Measurements from ENCODE around the gene GLMP. TPM values are rescaled to one million over a fixed set of nuclear protein-coding genes. Genes with fewer than 3 reads are reported as not detected.
"Not testable (repeated sequence)": the region's sequence is repeated elsewhere in the genome, so short reads cannot be mapped to it uniquely, and the experiment has no call there.

GLMP gene
- total RNA-seq, 1 donor from 2014 or later, result 14.2 TPM

DNA sequence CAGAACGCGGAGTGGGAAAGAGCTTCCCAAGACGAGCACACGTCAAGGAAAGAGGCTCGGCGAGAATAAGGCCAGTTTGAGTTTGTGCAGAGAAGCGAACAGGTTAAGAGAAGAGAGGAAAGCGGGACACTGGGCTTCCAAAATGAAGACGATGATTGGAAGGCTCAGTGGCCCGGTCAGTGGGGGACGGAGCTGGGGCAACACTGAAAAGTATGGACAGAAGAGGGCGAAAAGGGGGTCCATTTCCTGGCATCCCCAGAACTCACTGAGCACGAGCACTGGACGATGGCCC lies 42.4 kb upstream of the GLMP start:
- no peaks in the 10 kb centered on the region for H3K27me3 ChIP-seq (ENCODE audit: low read depth)
- peak overlapping the region; percentile 94 for H3K27ac ChIP-seq (replicated peaks)
- TF ChIP-seq, protein P1, sequence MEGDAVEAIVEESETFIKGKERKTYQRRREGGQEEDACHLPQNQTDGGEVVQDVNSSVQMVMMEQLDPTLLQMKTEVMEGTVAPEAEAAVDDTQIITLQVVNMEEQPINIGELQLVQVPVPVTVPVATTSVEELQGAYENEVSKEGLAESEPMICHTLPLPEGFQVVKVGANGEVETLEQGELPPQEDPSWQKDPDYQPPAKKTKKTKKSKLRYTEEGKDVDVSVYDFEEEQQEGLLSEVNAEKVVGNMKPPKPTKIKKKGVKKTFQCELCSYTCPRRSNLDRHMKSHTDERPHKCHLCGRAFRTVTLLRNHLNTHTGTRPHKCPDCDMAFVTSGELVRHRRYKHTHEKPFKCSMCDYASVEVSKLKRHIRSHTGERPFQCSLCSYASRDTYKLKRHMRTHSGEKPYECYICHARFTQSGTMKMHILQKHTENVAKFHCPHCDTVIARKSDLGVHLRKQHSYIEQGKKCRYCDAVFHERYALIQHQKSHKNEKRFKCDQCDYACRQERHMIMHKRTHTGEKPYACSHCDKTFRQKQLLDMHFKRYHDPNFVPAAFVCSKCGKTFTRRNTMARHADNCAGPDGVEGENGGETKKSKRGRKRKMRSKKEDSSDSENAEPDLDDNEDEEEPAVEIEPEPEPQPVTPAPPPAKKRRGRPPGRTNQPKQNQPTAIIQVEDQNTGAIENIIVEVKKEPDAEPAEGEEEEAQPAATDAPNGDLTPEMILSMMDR (IDR thresholded peaks at IDR 0.05; ENCODE audit: borderline replicate concordance), result no peak
- H3K36me3 ChIP-seq, result peaks cover 30% of the 10 kb centered on the region
- peaks cover 32% of the 10 kb centered on the region for H3K4me1 ChIP-seq
- H3K4me3 ChIP-seq, result peak overlapping the region; percentile 75
- no peaks in the 10 kb centered on the region for H3K9me3 ChIP-seq (replicated peaks)
- intact Hi-C loops (cut with micrococcal nuclease), result no loop called here
- no peak for DNase-seq

DNA sequence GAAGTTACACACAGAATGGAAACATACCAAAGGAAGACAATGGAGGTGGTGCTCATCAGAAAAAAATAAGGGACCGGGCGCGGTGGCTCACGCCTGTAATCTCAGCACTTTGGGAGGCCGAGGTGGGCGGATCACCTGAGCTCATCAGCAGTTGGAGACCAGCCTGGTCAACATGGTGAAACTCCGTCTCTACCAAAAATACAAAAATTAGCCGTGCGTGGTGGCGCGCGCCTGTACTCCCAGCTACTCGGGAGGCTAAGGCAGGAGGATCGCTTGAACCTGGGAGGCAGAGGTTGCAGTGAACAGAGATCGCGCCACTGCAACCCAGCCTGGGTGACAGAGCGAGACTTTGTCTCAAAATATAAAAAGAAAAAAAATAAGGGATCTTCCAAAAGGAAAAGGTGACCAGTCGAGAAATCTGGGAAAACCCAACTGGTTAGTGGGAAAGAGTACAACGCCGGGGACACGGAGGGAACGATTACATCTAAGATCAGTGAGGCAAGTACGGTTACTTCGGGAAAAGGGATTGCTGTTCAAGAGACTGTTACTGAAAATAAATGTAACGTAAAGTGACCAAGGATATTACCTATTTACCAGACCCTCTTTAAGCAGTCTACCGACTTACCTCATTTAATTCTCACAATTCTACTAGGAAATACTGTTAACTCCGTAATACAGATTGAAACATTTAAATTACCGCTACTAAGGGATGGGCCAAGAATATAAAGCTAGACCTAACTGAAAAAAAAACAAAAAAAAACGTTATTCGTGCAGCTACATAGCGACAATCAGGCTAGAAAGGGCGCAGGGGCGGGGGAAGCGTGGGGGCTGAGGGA lies 41.8 kb upstream of the GLMP start:
- Histone ChIP-seq H3K9me3 (replicated peaks) (no peaks in the 10 kb centered on the region), H3K4me1 (peaks cover 32% of the 10 kb centered on the region), H3K4me3 (peak overlapping the region; percentile 75), H3K27me3 (ENCODE audit: low read depth) (no peaks in the 10 kb centered on the region), H3K27ac (replicated peaks) (peak overlapping the region; percentile 94), H3K36me3 (peaks cover 36% of the 10 kb centered on the region)
- TF ChIP-seq, protein P1 (IDR thresholded peaks at IDR 0.05; ENCODE audit: borderline replicate concordance), result no peak
- DNase-seq, result no peak
- intact Hi-C loops (cut with micrococcal nuclease), result no loop called here

GRCh38 chr1:156336242-156336641 lies 40.8 kb upstream of the GLMP start:
- Histone ChIP-seq H3K4me3 (peak overlapping the region; percentile 75), H3K27me3 (ENCODE audit: low read depth) (no peaks in the 10 kb centered on the region), H3K36me3 (peaks cover 46% of the 10 kb centered on the region), H3K9me3 (replicated peaks) (no peaks in the 10 kb centered on the region), H3K4me1 (peaks cover 32% of the 10 kb centered on the region), H3K27ac (replicated peaks) (no peak overlapping the region)
- intact Hi-C loops (cut with micrococcal nuclease), result no loop called here
- TF ChIP-seq, protein P1 (IDR thresholded peaks at IDR 0.05; ENCODE audit: borderline replicate concordance), result no peak
- DNase-seq, result no peak

DNA sequence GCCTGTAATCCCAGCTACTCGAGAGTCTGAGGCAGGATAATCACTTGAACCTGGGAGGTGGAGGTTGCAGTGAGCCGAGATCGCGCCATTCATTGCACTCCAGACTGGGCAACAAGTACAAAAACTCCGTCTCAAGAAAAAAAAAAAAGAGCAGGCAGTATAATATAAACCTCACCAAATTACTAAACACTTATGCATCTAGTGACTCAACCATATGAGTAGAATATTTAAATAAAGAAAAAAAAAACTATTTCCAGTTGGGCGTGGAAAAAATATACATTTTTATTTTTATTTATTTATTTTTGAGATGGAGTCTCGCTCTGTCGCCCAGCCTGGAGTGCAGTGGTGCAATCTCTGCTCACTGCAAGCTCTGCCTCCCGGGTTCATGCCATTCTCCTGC lies 27.7 kb upstream of the GLMP start:
- intact Hi-C loops (cut with micrococcal nuclease); DNase-seq; H3K4me3 ChIP-seq; H3K27ac ChIP-seq (replicated peaks); H3K27me3 ChIP-seq (ENCODE audit: low read depth); H3K4me1 ChIP-seq; H3K9me3 ChIP-seq (replicated peaks): not testable (repeated sequence)
- H3K36me3 ChIP-seq, result peaks cover 89% of the 10 kb centered on the region

DNA sequence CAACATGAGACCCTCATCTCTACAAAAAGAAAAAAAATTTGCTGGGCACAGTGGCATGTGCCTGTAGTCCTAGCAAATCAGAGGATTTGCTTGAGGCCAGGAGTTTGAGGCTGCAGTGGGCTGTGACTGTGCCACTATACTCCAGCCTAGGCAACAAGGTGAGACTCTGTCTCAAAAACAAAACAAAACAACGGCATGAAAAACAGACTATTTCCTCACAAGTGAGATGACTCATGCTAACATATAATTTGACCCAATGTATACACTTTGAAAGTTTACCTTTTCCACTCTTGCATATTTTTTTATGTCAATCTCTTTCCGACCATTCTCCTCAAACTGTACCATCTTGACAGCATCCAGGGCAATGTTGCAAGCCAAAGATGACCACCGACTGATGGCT lies 25.1 kb upstream of the GLMP start:
- H3K27ac ChIP-seq (replicated peaks), result no peak overlapping the region
- H3K4me1 ChIP-seq, result no peaks in the 10 kb centered on the region
- peaks cover 100% of the 10 kb centered on the region for H3K36me3 ChIP-seq
- intact Hi-C loops (cut with micrococcal nuclease), result no loop called here
- H3K27me3 ChIP-seq (ENCODE audit: low read depth), result no peaks in the 10 kb centered on the region
- TF ChIP-seq, protein P1 (IDR thresholded peaks at IDR 0.05; ENCODE audit: borderline replicate concordance), result no peak
- H3K9me3 ChIP-seq (replicated peaks), result no peaks in the 10 kb centered on the region
- no peak overlapping the region for H3K4me3 ChIP-seq
- no peak for DNase-seq

- Histone ChIP-seq H3K36me3 (peaks cover 100% of the 10 kb centered on the region), H3K4me3 (no peak overlapping the region), H3K4me1 (no peaks in the 10 kb centered on the region), H3K9me3 (replicated peaks) (no peaks in the 10 kb centered on the region), H3K27ac (replicated peaks) (no peak overlapping the region), H3K27me3 (ENCODE audit: low read depth) (no peaks in the 10 kb centered on the region)
- DNase-seq, result no peak
- TF ChIP-seq, protein P1 (IDR thresholded peaks at IDR 0.05; ENCODE audit: borderline replicate concordance), result peak; percentile 57
- intact Hi-C loops (cut with micrococcal nuclease), result no loop called here
Observed at GRCh38 chr1:156319664-156320063, 24.2 kb upstream of the GLMP start.
